Osteocyte (in vitro differentiated cells): ENCODE measurements around the gene RPS6KC1. TPM values are rescaled to one million over a fixed set of nuclear protein-coding genes. Genes with fewer than 3 reads are reported as not detected.

ENCODE experiments used
- DNase-seq: peaks from one replicate; pipeline ENCODE4 v3.0.0; 2021; ENCODE audit warnings: mixed read lengths; ENCODE audit not compliant: unreplicated experiment; ENCODE audit errors: extremely low spot score
- H3K27ac Mint-ChIP-seq: one replicate; pipeline ENCODE4 v1.8.0; 2021; ENCODE audit warnings: mild to moderate bottlenecking, mixed read lengths; ENCODE audit not compliant: unreplicated experiment
- H3K27me3 Mint-ChIP-seq: one replicate; pipeline ENCODE4 v1.8.0; 2021; ENCODE audit warnings: mixed read lengths; ENCODE audit not compliant: unreplicated experiment
- H3K36me3 Mint-ChIP-seq: one replicate; pipeline ENCODE4 v1.8.0; 2021; ENCODE audit warnings: mixed read lengths; ENCODE audit not compliant: unreplicated experiment
- H3K4me1 Mint-ChIP-seq: one replicate; pipeline ENCODE4 v1.8.0; 2021; ENCODE audit warnings: mixed read lengths; ENCODE audit not compliant: unreplicated experiment
- H3K4me3 Mint-ChIP-seq: one replicate; pipeline ENCODE4 v1.8.0; 2021; ENCODE audit warnings: mild to moderate bottlenecking, moderate library complexity, mixed read lengths; ENCODE audit not compliant: unreplicated experiment
- H3K9me3 Mint-ChIP-seq: one replicate; pipeline ENCODE4 v1.8.0; 2021; ENCODE audit warnings: mixed read lengths; ENCODE audit not compliant: unreplicated experiment
- CTCF ChIP-seq: fragments of 200-600 bp; sonication (generic); IDR thresholded peaks from 2 replicates; pipeline ENCODE4 v1.5.0; 2021; ENCODE audit warnings: antibody characterized with exemption, mild to moderate bottlenecking, moderate library complexity
- total RNA-seq: library from RNA; stranded (reverse); gene quantifications from 2 replicates; pipeline ENCODE4 v1.2.1, GENCODE V29; 2021

RPS6KC1 gene
- total RNA-seq, 1 donor from 2014 or later, result 19.6 TPM

- Mint-ChIP-seq H3K4me1 (peaks cover 28% of the 10 kb centered on the region), H3K9me3 (peaks cover 11% of the 10 kb centered on the region), H3K27ac (peak overlapping the region; percentile 32), H3K36me3 (no peaks in the 10 kb centered on the region), H3K27me3 (no peaks in the 10 kb centered on the region), H3K4me3 (no peak overlapping the region)
- TF ChIP-seq CTCF, result no peak
- no peak for DNase-seq
Observed at GRCh38 chr1:213054733-213055591, 3.9 kb downstream of the RPS6KC1 start.

GRCh38 chr1:213055767-213056166 lies 4.7 kb downstream of the RPS6KC1 start:
- Mint-ChIP-seq H3K4me1 (peaks cover 22% of the 10 kb centered on the region), H3K4me3 (no peak overlapping the region), H3K36me3 (no peaks in the 10 kb centered on the region), H3K27ac (no peak overlapping the region), H3K27me3 (no peaks in the 10 kb centered on the region), H3K9me3 (peaks cover 4% of the 10 kb centered on the region)
- no peak for DNase-seq
- no peak for TF ChIP-seq CTCF

- H3K9me3 Mint-ChIP-seq, result peaks cover 4% of the 10 kb centered on the region
- no peak for DNase-seq
- peaks cover 12% of the 10 kb centered on the region for H3K4me1 Mint-ChIP-seq
- H3K27me3 Mint-ChIP-seq, result no peaks in the 10 kb centered on the region
- no peak overlapping the region for H3K4me3 Mint-ChIP-seq
- no peak overlapping the region for H3K27ac Mint-ChIP-seq
- H3K36me3 Mint-ChIP-seq, result peaks cover 2% of the 10 kb centered on the region
- TF ChIP-seq CTCF, result no peak
Observed at GRCh38 chr1:213057264-213058059, 6.4 kb downstream of the RPS6KC1 start.

GRCh38 chr1:213060836-213061235 lies 9.8 kb downstream of the RPS6KC1 start:
- peaks cover 4% of the 10 kb centered on the region for H3K9me3 Mint-ChIP-seq
- H3K4me3 Mint-ChIP-seq, result no peak overlapping the region
- H3K4me1 Mint-ChIP-seq, result peaks cover 1% of the 10 kb centered on the region
- peaks cover 2% of the 10 kb centered on the region for H3K36me3 Mint-ChIP-seq
- DNase-seq, result no peak
- H3K27ac Mint-ChIP-seq, result no peak overlapping the region
- no peaks in the 10 kb centered on the region for H3K27me3 Mint-ChIP-seq
- no peak for TF ChIP-seq CTCF

GRCh38 chr1:213061263-213061662 lies 10.2 kb downstream of the RPS6KC1 start:
- Mint-ChIP-seq H3K27ac (no peak overlapping the region), H3K27me3 (no peaks in the 10 kb centered on the region), H3K4me1 (peaks cover 1% of the 10 kb centered on the region), H3K4me3 (no peak overlapping the region), H3K36me3 (peaks cover 2% of the 10 kb centered on the region), H3K9me3 (peaks cover 4% of the 10 kb centered on the region)
- DNase-seq, result no peak
- TF ChIP-seq CTCF, result no peak
